Stimulated activated effector memory CD8-positive, alpha-beta T cell treated with anti-CD3 and anti-CD28 coated beads, Interleukin-12 subunit alpha, Interleukin-12 subunit beta, amount 100 ng/mL, for 72 hours (primary cell): Measurements from ENCODE around the gene TAS2R60.
A peak's percentile ranks its signal among the peaks of the same experiment; 100 is the strongest.
"Not testable (repeated sequence)": the region's sequence is repeated elsewhere in the genome, so short reads cannot be mapped to it uniquely, and the experiment has no call there.

ENCODE experiments used
- ATAC-seq: fragments of 150-1000 bp; cut with Tn5 transposase; 2 replicates; pipeline ENCODE4 v1.10.0; 2021
- DNase-seq, 2 donors: peaks; one replicate each; pipeline ENCODE4 v3.0.0; 2021 to 2022; ENCODE audit warnings: low spot score in 2 of 2
- H3K27ac Mint-ChIP-seq: one replicate; pipeline ENCODE4 v1.8.0; 2022; ENCODE audit warnings: mild to moderate bottlenecking, mixed read lengths
- H3K36me3 Mint-ChIP-seq: one replicate; pipeline ENCODE4 v1.8.0; 2022; ENCODE audit warnings: mild to moderate bottlenecking, mixed read lengths
- H3K4me1 Mint-ChIP-seq: one replicate; pipeline ENCODE4 v1.8.0; 2022; ENCODE audit warnings: mixed read lengths
- H3K4me3 Mint-ChIP-seq: one replicate; pipeline ENCODE4 v1.8.0; 2022; ENCODE audit warnings: mild to moderate bottlenecking, mixed read lengths
- H3K9me3 Mint-ChIP-seq: one replicate; pipeline ENCODE4 v1.8.0; 2022; ENCODE audit warnings: mixed read lengths

The TAS2R60 gene

DNA sequence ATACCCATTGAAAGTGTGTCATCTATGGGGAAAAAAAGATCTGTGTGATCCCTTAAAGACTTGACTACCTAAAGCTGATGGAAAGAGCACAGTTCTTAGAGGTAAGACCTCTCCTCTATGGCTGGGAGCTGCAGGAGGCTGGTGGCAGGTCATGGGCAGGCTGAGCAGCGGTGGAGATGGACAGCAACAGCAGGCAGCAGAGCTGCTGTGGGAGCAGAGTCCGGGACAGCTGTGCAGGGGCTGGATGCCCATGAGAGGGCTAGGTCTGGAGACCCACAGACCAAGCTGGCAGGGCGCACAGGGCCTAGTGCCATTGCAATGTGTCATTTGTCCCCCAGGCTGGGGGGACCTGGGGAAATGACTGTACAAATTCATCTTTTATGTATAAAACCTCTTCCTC, 21.2 kb upstream of the TAS2R60 start:
- Mint-ChIP-seq H3K27ac (no peak overlapping the region), H3K36me3 (no peaks in the 10 kb centered on the region), H3K4me1 (no peaks in the 10 kb centered on the region), H3K4me3 (no peak overlapping the region), H3K9me3 (no peaks in the 10 kb centered on the region)
- no peak for DNase-seq
- no peak for ATAC-seq

DNA sequence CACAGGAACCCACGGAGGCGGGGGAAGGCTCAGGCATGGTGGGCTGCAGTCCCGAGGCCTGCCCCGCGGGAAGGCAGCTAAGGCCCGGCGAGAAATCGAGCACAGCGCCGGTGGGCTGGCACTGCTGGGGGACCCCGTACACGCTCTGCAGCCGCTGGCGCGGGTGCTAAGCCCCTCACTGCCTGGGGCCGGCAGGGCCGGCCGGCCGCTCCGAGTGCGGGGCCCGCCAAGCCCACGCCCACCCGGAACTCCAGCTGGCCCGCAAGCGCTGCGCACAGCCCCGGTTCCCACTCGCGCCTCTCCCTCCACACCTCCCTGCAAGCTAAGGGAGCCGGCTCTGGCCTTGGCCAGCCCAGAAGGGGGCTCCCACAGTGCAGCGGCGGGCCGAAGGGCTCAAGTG, 18.8 kb upstream of the TAS2R60 start:
- H3K4me3 Mint-ChIP-seq, DNase-seq, ATAC-seq, H3K27ac Mint-ChIP-seq, H3K9me3 Mint-ChIP-seq, H3K36me3 Mint-ChIP-seq, H3K4me1 Mint-ChIP-seq: not testable (repeated sequence)

DNA sequence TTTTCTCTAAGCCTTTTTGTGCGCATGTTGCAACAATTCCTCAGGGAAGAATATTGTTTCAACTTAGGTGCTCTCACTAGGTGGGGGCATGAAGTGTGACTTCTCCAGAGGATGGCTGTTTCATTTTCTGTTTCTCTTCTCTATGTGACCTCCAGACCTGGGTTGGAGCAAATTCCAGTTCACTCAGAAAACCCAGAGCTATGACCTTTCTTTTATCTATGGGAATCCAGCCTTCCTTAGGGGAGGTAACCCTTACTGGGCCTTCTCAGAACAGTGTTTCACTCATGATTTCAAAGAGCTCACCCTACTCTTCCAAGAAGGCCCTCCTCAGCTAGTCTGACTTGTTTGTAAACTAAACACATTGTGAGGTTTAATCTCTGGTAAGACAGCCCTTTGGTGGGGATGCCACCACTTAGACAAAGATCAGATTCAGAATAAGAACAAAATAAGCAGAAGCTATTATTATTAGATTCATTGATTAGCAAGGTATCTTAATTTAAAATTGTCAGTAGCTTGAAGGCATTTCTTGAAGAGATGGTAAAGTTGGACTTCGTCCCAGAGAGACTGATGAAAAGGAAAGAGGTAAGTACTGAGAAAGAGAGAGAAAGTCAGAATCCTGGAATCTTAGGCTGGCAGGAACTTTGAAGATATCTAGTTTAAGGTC, 16.6 kb upstream of the TAS2R60 start:
- no peaks in the 10 kb centered on the region for H3K9me3 Mint-ChIP-seq
- H3K27ac Mint-ChIP-seq = peak overlapping the region; percentile 75
- ATAC-seq (no peak), DNase-seq (no peak)
- no peak overlapping the region for H3K4me3 Mint-ChIP-seq
- H3K36me3 Mint-ChIP-seq = no peaks in the 10 kb centered on the region
- no peaks in the 10 kb centered on the region for H3K4me1 Mint-ChIP-seq

DNA sequence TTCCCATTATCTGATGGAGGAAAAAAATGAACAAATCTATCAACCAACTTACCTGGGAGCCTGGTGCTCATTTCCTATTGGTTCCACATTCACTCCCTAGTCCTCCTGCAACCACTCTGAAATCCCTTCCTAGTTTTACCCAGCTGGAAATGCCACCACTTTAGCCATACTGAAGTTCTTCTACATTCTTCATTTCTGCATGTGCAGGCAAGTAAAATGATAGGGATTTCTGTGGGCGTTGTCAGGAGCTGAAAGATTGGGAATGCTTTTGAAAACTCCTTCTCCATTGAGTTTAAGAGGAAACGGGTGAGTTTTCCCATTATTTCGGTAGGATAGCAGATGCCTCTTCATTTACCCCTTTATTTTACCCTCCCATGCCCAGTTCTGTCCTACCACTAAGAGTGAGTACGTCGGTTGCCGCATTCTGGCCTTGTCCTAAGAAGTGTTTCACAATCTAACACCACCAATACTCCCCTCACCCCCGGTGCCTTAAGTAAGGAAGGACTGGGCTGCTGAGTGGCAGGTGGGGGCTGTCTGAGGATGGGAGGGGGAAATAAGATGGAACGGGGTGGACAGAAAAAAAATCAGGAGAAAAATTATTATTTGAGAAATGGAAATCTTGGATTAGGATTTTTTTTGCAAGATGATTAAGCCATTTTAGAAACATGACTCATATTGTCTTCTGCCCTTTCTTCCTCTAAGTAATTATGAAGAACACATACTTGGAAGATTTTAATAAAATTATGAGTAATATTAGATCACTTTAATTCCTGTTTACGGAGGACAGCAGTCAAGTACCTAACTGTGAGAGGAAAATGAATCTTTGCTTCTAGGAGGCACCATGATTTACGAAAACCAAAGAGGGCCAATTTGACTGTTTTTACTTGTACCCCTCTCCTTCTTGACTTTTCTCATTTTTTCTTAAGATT, 13.2 kb upstream of the TAS2R60 start:
- DNase-seq (no peak), ATAC-seq (no peak)
- Mint-ChIP-seq H3K4me1 (no peaks in the 10 kb centered on the region), H3K9me3 (no peaks in the 10 kb centered on the region), H3K27ac (no peak overlapping the region), H3K4me3 (no peak overlapping the region), H3K36me3 (no peaks in the 10 kb centered on the region)

DNA sequence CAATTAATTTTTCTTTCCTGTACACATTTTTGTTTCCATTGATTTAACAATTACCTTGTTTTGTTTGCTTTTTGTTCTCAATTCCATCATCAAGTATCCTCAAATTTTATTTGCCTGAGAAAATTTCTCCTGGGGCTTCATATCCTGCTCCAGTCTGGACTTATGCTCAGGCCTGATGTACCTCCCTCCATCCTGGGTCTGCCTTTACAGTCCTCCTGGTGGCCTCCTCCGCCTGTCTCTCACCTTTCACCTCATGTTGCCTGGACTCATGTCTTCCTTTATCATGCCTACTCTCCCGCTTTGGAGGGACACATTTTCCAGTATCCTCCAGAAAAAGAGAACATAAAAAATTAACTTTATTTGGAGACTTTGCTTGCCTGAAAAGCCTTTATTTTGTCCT, 12.1 kb upstream of the TAS2R60 start:
- H3K9me3 Mint-ChIP-seq = no peaks in the 10 kb centered on the region
- H3K4me1 Mint-ChIP-seq = no peaks in the 10 kb centered on the region
- no peak for DNase-seq
- no peak overlapping the region for H3K4me3 Mint-ChIP-seq
- H3K27ac Mint-ChIP-seq = no peak overlapping the region
- no peak for ATAC-seq
- H3K36me3 Mint-ChIP-seq = no peaks in the 10 kb centered on the region

DNA sequence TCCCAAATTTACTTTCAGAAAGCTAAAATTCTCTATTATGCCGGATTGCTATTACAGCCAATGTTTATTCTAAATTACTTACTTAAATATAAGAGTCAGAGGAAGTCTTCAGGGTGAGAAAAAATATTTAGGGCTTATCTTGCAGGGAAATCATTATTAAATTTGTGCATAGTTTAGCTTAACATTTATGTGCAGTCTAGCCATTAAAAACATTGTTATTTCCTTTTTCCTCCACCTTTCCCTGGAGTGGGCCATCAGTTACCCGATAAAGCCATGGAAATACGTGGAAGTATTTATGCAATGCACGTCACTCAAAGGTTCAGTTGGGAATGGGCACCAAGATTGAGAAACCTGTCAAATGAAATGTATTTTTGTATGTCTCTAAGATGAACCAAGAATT, 9.5 kb upstream of the TAS2R60 start:
- ATAC-seq = no peak
- peaks cover 9% of the 10 kb centered on the region for H3K4me1 Mint-ChIP-seq
- no peaks in the 10 kb centered on the region for H3K9me3 Mint-ChIP-seq
- H3K27ac Mint-ChIP-seq = no peak overlapping the region
- DNase-seq = no peak
- no peak overlapping the region for H3K4me3 Mint-ChIP-seq
- no peaks in the 10 kb centered on the region for H3K36me3 Mint-ChIP-seq

DNA sequence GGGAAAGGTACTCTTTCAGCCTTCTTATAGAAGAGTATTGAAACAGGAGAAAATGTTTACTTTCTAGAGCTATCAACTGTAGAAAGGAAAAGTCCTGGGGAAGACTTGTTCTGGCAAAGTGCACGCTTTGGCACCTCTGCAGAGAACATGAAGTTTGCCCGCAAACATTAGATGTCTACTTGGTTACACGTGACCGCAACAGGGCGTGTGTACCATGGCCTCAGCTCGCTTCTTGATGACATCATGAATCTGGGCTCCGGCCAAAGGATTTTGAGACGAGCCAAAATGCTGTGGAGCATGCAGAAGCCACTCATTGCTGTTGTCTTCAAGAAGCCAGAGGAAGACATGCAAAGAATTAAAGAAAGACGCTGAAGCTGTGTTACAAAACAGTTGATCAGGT, 8.6 kb upstream of the TAS2R60 start:
- Mint-ChIP-seq H3K36me3 (no peaks in the 10 kb centered on the region), H3K4me1 (peaks cover 9% of the 10 kb centered on the region), H3K9me3 (no peaks in the 10 kb centered on the region), H3K27ac (no peak overlapping the region), H3K4me3 (no peak overlapping the region)
- ATAC-seq (no peak), DNase-seq (no peak)

DNA sequence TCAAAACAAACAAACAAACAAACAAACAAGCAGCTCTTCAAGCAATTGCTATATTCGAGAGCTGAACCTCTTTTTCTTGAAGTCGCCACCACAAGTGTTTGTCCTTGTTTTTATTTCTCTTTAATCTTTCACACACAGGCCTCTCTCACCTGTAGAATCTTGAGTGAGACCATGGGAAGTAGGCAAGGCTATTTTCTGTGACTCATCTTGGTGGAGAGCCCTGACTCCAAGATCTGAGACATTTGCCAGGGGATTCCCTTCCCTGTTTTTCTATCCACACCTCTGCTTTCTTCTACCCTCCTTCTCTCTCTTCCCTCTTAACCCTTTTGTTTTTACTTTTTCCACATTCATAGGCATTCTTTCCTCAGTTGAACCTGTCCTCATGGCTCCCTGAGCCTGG, 8.0 kb upstream of the TAS2R60 start:
- no peak for DNase-seq

DNA sequence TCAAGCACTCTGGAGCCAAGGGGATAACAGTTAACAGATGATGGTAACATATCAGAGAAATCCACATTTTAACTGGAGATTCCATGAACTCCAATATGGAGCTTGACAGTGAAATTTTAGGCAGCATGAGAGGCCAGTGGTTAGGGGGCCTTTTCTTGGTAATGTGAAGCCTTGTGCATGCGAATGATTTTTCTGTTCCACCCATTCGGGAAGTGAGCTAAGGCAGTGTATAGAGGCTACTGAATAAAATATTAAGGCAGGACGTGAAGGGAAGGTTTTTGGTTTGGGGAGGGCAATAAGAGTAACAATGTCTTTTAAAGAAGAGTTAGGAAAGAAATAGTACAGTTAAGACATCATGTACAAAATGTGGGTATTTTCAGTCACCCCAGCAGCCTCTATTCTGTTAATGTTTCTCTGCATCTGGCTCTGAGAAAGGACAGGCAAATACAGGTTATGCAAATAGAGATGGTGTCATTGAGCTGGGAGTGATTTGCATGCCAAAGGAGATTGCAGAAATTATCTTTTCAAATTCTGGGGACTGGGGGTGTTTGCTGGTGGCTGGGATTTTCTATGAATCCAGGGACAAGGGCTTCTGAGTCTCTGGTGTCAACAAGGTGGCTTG, 6.8 kb upstream of the TAS2R60 start:
- H3K4me3 Mint-ChIP-seq = no peak overlapping the region
- H3K4me1 Mint-ChIP-seq = peaks cover 9% of the 10 kb centered on the region
- ATAC-seq (no peak), DNase-seq (no peak)
- H3K27ac Mint-ChIP-seq = no peak overlapping the region
- H3K9me3 Mint-ChIP-seq = no peaks in the 10 kb centered on the region
- H3K36me3 Mint-ChIP-seq = no peaks in the 10 kb centered on the region

More for the DNA sequence above, 8.0 kb upstream of the TAS2R60 start:
- Mint-ChIP-seq H3K4me1 (peaks cover 9% of the 10 kb centered on the region), H3K27ac (no peak overlapping the region), H3K9me3 (no peaks in the 10 kb centered on the region), H3K4me3 (no peak overlapping the region), H3K36me3 (no peaks in the 10 kb centered on the region)
- ATAC-seq = no peak

DNA sequence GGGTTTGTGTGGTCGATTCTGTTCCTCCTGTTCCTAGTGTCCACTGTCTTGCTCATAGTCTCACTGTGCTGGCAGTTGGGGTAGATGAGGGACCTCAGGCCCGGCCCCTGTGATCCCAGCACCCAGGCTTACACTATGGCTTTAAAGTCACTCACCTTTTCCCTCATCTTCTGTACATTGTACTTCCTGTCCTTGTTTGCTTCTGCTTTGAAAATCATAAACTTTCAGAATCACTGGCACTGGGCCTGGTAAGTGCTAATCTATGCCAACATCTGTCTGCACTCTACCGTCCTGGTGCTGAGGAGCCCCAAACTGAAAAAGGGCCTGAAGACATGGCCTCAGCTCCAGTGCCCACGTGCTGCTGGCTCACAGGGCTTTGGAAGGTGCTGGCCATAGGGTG, 5.7 kb upstream of the TAS2R60 start:
- peak; percentile 31 for ATAC-seq
- Mint-ChIP-seq H3K27ac (peak overlapping the region; percentile 35), H3K4me1 (peaks cover 9% of the 10 kb centered on the region), H3K4me3 (no peak overlapping the region), H3K36me3 (no peaks in the 10 kb centered on the region), H3K9me3 (no peaks in the 10 kb centered on the region)
- no peak for DNase-seq

DNA sequence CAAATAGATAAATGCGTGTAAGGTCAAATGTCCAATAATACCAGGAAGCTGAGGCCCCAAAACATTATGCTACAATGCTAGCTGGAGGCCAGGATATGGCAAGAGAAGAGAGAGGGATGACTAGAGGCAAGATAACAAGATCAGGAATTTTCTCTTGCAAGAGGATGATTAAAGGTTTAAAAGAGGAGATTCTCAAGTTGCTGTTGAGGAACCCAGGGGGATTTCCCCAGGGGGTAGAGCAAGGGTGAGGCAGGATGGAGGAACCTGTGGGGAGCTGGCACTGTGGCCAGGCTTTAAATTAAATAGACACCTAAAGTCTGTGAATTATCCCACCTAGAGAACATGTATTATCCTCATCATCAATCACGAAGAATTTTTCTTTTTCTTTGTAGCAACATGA, 3.4 kb upstream of the TAS2R60 start:
- H3K27ac Mint-ChIP-seq = no peak overlapping the region
- no peaks in the 10 kb centered on the region for H3K9me3 Mint-ChIP-seq
- H3K4me3 Mint-ChIP-seq = no peak overlapping the region
- DNase-seq = no peak
- H3K4me1 Mint-ChIP-seq = peaks cover 9% of the 10 kb centered on the region
- ATAC-seq = no peak
- H3K36me3 Mint-ChIP-seq = no peaks in the 10 kb centered on the region

DNA sequence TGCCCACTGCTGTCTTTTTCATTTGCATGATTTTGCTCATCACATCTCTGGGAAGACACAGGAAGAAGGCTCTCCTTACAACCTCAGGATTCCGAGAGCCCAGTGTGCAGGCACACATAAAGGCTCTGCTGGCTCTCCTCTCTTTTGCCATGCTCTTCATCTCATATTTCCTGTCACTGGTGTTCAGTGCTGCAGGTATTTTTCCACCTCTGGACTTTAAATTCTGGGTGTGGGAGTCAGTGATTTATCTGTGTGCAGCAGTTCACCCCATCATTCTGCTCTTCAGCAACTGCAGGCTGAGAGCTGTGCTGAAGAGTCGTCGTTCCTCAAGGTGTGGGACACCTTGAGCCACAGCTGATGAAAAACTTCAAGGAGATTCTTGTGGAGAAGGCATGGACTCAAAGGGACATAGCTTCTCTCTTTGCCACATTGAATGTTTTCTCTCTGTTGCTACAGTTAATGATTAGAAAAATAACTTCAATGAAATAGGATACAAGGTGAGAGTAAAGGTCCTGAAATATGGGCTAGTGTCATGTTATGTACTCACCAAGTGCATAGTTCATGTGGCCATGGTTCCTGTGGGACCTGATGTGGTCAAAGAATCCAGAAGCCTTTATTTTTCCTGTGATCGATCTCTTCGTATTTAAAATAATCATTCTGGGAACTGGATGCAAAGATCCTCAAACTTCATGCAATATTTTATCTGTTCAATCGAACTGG, 970 bp downstream of the TAS2R60 start:
- no peak overlapping the region for H3K4me3 Mint-ChIP-seq
- ATAC-seq = no peak
- H3K9me3 Mint-ChIP-seq = no peaks in the 10 kb centered on the region
- no peaks in the 10 kb centered on the region for H3K36me3 Mint-ChIP-seq
- no peak overlapping the region for H3K27ac Mint-ChIP-seq
- H3K4me1 Mint-ChIP-seq = no peaks in the 10 kb centered on the region
- no peak for DNase-seq

DNA sequence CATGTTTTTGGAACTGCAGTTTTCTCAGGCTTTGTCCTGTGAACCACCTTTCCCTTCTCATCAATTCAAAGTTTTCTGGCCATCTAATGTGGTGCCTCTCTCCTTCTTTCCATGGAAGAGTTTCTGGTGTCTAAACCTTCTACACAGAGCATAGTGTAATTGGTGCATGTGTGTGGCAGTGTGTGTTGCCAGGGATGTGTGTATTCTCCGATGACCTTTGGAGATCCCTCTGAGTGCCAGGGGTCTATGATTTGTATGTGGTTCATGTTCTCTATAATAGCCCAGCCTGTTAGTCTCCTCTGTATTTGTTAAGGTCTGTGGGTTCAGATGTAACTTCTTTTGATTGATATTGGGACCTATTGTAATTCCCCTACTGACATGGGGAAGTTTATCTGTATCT, 1.5 kb downstream of the TAS2R60 start:
- Mint-ChIP-seq H3K27ac (no peak overlapping the region), H3K4me3 (no peak overlapping the region), H3K36me3 (no peaks in the 10 kb centered on the region), H3K9me3 (no peaks in the 10 kb centered on the region), H3K4me1 (no peaks in the 10 kb centered on the region)
- ATAC-seq (no peak), DNase-seq (no peak)

DNA sequence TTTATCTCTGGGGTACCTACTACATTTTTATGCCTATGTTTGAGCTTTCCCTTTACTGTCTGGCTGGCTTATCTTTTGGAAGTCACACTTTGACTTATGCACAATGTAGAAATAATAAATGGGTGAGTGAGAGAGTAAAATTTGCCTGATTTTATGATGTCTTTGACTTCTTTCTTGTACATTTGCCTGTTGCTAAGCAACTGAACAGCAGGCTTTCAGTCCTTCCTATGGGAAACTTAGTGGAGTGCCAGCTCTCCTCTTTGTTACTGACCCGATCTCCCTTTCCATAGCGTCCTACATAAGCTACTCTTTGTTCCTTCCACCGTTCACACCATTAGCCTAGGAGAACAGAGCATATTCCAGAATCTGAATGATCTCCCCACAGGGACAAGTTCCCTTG, 4.2 kb downstream of the TAS2R60 start:
- no peaks in the 10 kb centered on the region for H3K9me3 Mint-ChIP-seq
- ATAC-seq (no peak), DNase-seq (no peak)
- no peaks in the 10 kb centered on the region for H3K4me1 Mint-ChIP-seq
- H3K36me3 Mint-ChIP-seq = no peaks in the 10 kb centered on the region
- no peak overlapping the region for H3K4me3 Mint-ChIP-seq
- H3K27ac Mint-ChIP-seq = no peak overlapping the region

DNA sequence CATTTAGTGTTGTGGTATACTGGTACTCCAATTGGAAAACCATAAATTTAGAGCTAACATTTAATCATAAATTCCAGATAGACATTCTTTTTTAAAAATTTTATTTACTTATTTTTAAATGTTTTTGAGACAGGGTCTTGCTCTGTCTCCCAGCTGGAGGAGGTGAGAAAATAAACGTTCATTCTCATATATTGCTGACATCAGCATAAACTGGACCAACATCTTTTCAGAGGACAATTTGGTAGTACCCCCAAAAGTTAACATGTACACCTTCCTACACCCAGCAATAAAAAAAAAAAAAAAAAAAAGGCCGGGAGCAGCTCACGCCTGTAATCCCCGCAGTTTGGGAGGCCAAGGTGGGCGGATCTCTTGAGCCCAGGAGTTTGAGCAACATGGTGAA, 5.2 kb downstream of the TAS2R60 start:
- no peaks in the 10 kb centered on the region for H3K9me3 Mint-ChIP-seq
- no peaks in the 10 kb centered on the region for H3K36me3 Mint-ChIP-seq
- H3K27ac Mint-ChIP-seq = no peak overlapping the region
- no peak overlapping the region for H3K4me3 Mint-ChIP-seq
- DNase-seq (no peak), ATAC-seq (no peak)
- no peaks in the 10 kb centered on the region for H3K4me1 Mint-ChIP-seq
